GM13976 (cell line): ENCODE data around the gene FUZ.

Source experiments
- DNase-seq: peaks from one replicate; pipeline ENCODE4 v3.0.0; 2012; ENCODE audit warnings: low spot score
- CTCF ChIP-seq: IDR thresholded peaks from 2 replicates; pipeline ENCODE4 v1.5.1; 2012; ENCODE audit warnings: borderline replicate concordance, mild to moderate bottlenecking; ENCODE audit not compliant: insufficient read depth; ENCODE audit errors: extremely low read depth, missing control alignments, control extremely low read depth
- in situ Hi-C: fragments of 300-500 bp; cut with MboI; formaldehyde crosslinking; loops from one replicate; pipeline ENCODE4 v1.12.0; 2022; ENCODE audit warnings: low sequenced_read_pairs, mixed read lengths, inconsistent platforms; ENCODE audit not compliant: unreplicated experiment

Gene FUZ

DNA sequence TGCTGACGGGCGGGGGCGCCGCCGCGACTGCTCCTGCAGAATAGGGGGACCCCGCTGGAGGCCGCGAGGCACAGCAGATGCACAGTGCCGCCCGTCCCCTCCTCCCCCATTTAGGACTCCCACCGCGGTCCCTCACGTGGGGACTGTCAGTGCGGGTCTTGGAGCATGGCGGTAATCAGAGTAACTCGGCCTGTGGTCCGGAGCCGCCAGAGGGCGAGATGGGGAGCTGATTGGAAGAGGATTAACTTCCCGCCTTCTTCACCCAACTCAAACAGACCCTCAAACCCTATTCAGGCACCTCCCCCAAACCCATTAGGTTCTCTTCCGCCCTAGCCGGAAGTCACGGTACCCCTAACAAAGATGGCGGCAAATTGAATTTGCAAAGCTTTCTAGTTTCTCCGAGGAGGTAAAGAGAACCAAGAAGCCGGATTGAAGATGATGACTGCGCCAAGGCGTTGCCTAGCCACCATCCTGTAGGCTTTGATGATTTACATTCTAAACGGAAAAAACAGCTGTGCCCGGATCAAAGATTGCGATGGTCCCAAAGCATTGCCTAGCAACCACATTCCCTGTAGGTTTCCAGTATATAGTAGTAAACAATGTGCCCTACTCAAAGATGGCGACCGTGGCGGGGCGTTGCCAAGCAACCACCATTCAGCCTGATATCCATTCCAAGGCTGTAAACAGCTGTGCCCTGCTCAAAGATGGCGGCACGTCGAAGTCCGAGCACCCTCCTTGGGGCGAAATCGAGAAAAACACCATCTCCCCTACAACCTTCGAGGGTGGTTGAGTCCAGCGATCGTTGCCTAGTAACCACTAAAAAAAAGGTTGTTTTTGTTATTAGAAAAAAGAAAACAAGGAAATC is at the start of gene FUZ:
Gene FUZ, minus strand, starts transcription at position 296 of the 865 bp plus-strand sequence. Its CDS starts 186 bp downstream, at position 110.
- peak; percentile 94 for DNase-seq
- TF ChIP-seq CTCF: no peak
- in situ Hi-C loops: no loop called here

DNA sequence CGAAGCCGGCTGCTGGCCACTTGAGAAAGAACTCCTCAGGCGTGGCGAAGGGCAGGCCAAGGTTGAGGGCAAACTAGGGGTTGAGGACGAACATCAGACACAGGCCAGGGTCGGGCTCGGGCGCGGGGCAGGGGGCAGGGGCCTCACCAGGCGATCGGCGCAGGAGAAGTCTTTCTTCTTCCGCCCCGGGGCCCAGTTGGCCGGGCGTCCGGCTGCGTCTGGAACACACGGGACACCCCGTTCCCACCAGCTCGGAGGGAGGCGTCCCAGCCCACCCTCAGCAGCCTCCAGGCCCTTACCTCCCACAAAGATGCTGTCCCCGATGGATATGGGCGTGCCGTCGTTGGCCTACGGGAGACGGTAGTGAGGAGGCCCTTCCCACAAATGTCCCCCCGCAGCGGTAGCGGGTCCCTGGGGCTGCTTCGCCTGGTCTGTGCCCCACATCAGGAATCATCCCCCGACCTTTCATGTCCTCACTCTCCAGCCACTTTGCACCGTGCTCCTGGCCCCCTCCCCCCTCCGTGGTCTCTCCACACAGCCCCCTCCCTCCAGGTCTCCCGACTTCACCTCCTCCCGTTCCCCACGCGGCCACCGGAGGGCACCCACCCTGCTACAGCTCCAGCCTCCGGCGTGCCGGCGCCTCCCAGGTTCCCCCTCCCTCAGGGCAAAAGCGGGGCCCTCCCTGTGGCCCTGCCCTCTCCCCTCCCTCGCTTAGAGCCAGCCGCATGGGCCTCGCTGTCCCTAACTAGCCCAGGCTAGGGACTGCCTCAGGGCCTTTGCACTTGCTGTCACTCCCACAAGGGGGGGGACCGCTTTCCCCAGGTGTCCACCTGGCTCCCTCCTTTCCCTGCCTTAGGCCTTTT is 49.5 kb upstream of the FUZ start:
- in situ Hi-C loops: no loop called here
- no peak for TF ChIP-seq CTCF
- DNase-seq: no peak

GRCh38 chr19:49861541-49862378 is 48.7 kb upstream of the FUZ start:
- no peak for DNase-seq
- in situ Hi-C loops: no loop called here
- TF ChIP-seq CTCF: no peak

GRCh38 chr19:49861107-49861506 is 48.0 kb upstream of the FUZ start:
- in situ Hi-C loops: no loop called here
- no peak for DNase-seq
- no peak for TF ChIP-seq CTCF

- in situ Hi-C loops: no loop called here
- no peak for DNase-seq
- TF ChIP-seq CTCF: no peak
Observed at GRCh38 chr19:49860336-49861102, 47.4 kb upstream of the FUZ start.
